Upper lobe of left lung (tissue), 6 donors: ENCODE results near the gene RRM1. TPM values are rescaled to one million over a fixed set of nuclear protein-coding genes. Genes with fewer than 3 reads are reported as not detected.

ENCODE experiments used
- ATAC-seq, 2 donors: fragments of 200-7000 bp; cut with Tn5 transposase; one replicate each; pipeline ENCODE4 v1.9.1; 2022; ENCODE audit warnings: mild to moderate bottlenecking in 2 of 2, moderate library complexity in 2 of 2; ENCODE audit not compliant: low FRiP score in 2 of 2
- DNase-seq, 2 donors: peaks; one replicate each; pipeline ENCODE4 v3.0.0-alpha.2; 2019 to 2020
- H3K27ac ChIP-seq, 4 donors: fragments of 200-600 bp; sonication (generic); one replicate each; pipeline ENCODE4 v1.5.1; 2016 to 2019
- H3K27me3 ChIP-seq, 4 donors: fragments of 200-600 bp; sonication (generic); one replicate each; pipeline ENCODE4 v1.5.1; 2017 to 2019
- H3K36me3 ChIP-seq, 4 donors: fragments of 200-600 bp; sonication (generic); one replicate each; pipeline ENCODE4 v1.5.1; 2016 to 2019
- H3K4me1 ChIP-seq, 4 donors: fragments of 200-600 bp; sonication (generic); one replicate each; pipeline ENCODE4 v1.5.1; 2018 to 2019
- H3K4me3 ChIP-seq, 4 donors: fragments of 200-600 bp; sonication (generic); one replicate each; pipeline ENCODE4 v1.5.1; 2017 to 2019; ENCODE audit warnings: mild to moderate bottlenecking in 2 of 4, moderate library complexity in 1 of 4
- H3K9me3 ChIP-seq, 4 donors: fragments of 200-600 bp; sonication (generic); one replicate each; pipeline ENCODE4 v1.5.1; 2018 to 2019
- EP300 ChIP-seq, 4 donors: sonication (generic); formaldehyde crosslinking; IDR thresholded peaks; one replicate each; pipeline ENCODE4 v1.5.1; 2017; ENCODE audit warnings: antibody characterized with exemption in 4 of 4, control low read depth in 2 of 4
- POLR2A ChIP-seq, 4 donors: fragments of 450-650 bp; IDR thresholded peaks; one replicate each; pipeline ENCODE4 v1.5.1; 2016 to 2017; ENCODE audit warnings: antibody characterized with exemption in 4 of 4, mild to moderate bottlenecking in 2 of 4
- POLR2AphosphoS5 ChIP-seq, 2 donors: sonication (generic); formaldehyde crosslinking; IDR thresholded peaks; one replicate each; pipeline ENCODE4 v1.5.1; 2017; ENCODE audit warnings: antibody characterized with exemption in 2 of 2
- WGBS, 2 donors: methylation state at CpG; one replicate each; pipeline ENCODE4 v1.1.5; 2017 to 2018; 5-methylcytosine and 5-hydroxymethylcytosine counted together
- total RNA-seq, 6 donors: library from RNA; depleted of rRNA in 4 of 6; stranded (reverse); fragments of >200 nt in 4 of 6; gene quantifications; one replicate each; pipeline versions ENCODE4 v1.1.0 to v1.2.1, GENCODE V29; 2016 to 2021
- TF ChIP-seq, protein P1 (sequence below), 6 experiments: fragments of 450-650 bp in 4 of 6; fragments of 200-600 bp in 2 of 6; sonication (generic) in 2 of 6; IDR thresholded peaks; one replicate each; pipeline ENCODE4 v1.5.1; 2016 to 2019; ENCODE audit warnings: antibody characterized with exemption in 6 of 6
- donor health status: DM: no; HTN: no; CAD: no; lungs with moderate emphysema.
- donor health status: DM: no; HTN: yes; CAD: no; lungs with severe emphysema.

The RRM1 gene
- total RNA-seq, 6 donors from 2014 or later: 9.8 to 30.5 (median 25.4) TPM

DNA sequence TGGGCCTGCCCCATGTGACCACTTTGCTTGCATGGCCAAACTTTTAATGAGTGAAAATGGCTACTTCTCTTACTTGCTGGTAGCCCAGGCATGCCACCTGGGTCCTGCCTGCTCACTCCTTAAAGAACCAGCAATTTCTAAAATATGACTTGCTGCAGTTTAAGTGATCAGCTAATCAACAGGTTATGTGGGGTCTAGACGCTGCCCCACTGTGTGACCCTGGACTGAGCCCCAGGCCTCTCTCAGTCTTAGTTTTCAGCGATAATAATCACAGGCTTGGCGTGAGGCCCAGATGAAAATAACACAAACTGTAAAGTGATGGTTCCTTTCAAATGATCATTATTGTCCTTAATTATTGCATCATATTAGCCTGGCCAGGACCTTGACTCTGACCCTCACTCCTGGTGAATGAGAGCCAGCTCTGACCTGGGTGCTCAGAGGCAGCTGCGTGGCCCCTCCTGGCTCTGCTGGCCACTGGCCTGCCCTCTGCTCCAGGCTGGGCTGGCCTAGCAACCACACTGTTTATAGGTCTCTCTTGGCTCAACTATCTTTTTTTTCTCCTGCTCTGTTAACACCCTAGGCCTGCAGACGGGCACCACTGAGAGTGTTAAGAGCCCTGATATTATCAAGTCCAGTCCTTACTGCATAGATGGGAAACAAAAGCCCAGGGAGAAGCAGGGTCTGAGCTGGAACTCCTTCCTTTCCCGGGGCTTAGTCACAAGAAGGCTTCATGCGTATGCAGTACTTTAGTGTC, 89.7 kb downstream of the RRM1 start:
- ATAC-seq: no peak

DNA sequence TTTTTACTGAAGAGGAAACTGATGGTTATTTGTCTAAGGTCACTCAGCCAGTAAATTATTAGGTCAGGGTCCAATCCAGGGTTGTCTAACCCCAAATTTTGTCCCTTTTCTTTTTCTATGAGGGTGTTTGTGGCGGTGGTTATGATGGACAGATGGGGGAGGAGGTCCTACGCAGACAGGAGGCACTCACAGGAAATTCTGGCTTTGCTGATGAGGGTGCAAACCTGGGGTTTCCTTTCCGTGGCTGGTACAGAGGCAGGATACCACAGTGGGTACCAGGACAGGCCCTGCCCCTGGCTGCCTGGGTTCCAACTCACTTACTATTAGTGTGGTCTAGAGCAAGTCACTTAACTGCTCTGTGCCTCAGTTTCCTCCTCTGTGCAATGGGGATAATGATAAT, 91.0 kb downstream of the RRM1 start:
- TF ChIP-seq POLR2AphosphoS5 (IDR thresholded peaks at IDR 0.05) (no peak), POLR2A (IDR thresholded peaks at IDR 0.05) (no peak), EP300 (IDR thresholded peaks at IDR 0.05) (no peak)
- TF ChIP-seq, protein P1, sequence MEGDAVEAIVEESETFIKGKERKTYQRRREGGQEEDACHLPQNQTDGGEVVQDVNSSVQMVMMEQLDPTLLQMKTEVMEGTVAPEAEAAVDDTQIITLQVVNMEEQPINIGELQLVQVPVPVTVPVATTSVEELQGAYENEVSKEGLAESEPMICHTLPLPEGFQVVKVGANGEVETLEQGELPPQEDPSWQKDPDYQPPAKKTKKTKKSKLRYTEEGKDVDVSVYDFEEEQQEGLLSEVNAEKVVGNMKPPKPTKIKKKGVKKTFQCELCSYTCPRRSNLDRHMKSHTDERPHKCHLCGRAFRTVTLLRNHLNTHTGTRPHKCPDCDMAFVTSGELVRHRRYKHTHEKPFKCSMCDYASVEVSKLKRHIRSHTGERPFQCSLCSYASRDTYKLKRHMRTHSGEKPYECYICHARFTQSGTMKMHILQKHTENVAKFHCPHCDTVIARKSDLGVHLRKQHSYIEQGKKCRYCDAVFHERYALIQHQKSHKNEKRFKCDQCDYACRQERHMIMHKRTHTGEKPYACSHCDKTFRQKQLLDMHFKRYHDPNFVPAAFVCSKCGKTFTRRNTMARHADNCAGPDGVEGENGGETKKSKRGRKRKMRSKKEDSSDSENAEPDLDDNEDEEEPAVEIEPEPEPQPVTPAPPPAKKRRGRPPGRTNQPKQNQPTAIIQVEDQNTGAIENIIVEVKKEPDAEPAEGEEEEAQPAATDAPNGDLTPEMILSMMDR (IDR thresholded peaks at IDR 0.05): no peak
- no peaks in the 10 kb centered on the region for H3K27me3 ChIP-seq
- no peaks in the 10 kb centered on the region for H3K9me3 ChIP-seq
- ATAC-seq: no peak
- DNase-seq: no peak
- H3K27ac ChIP-seq: no peak overlapping the region
- H3K4me1 ChIP-seq: peaks cover 4 to 16% (median 9%) of the 10 kb centered on the region in 4 donors
- no peak overlapping the region for H3K4me3 ChIP-seq
- 65 to 67% methylated on average over 3 of the region's 3 CpGs for WGBS, 2 donors
- no peaks in the 10 kb centered on the region for H3K36me3 ChIP-seq

More for the DNA sequence above, 89.7 kb downstream of the RRM1 start:
- Histone ChIP-seq H3K9me3 (no peaks in the 10 kb centered on the region), H3K4me1 (peaks cover 4 to 16% (median 9%) of the 10 kb centered on the region in 4 donors), H3K27me3 (no peaks in the 10 kb centered on the region), H3K36me3 (no peaks in the 10 kb centered on the region), H3K4me3 (no peak overlapping the region), H3K27ac (no peak overlapping the region)
- TF ChIP-seq POLR2AphosphoS5 (IDR thresholded peaks at IDR 0.05) (no peak), EP300 (IDR thresholded peaks at IDR 0.05) (no peak), POLR2A (IDR thresholded peaks at IDR 0.05) (no peak)
- TF ChIP-seq, protein P1 (IDR thresholded peaks at IDR 0.05): no peak
- peak in 1 of 2 donors; percentile 33 for DNase-seq
- 66 to 79% methylated on average over 7 of the region's 7 CpGs for WGBS, 2 donors

DNA sequence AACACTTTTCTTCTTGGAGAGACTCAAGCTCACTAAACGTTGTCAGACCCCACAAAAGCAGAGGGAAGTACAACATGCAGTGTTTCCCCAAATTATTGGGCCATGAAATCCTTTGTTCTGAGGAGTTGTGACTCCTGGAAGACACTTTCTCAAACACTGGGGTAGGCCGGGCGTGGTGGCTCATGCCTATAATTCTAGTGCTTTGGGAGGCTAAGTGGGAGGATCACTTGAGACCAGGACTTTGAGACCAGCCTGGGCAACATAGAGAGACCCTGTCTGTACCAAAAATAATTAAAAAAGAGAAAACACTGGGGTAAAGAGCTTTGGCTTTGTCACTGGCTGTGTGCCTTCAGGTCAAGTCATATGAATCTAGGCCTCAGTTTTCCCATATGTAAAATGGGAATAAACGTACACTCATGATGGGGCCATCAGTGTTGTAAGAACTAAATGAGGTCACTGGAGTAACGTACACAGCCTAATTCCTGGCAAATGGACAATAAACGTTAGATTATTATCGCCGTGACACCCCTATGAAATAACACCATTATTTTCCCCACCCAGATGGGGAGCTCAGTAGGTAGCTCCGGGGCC, 92.0 kb downstream of the RRM1 start:
- H3K27ac ChIP-seq: no peak overlapping the region
- peaks cover 4 to 16% (median 9%) of the 10 kb centered on the region in 4 donors for H3K4me1 ChIP-seq
- TF ChIP-seq POLR2A (IDR thresholded peaks at IDR 0.05) (no peak), EP300 (IDR thresholded peaks at IDR 0.05) (no peak), POLR2AphosphoS5 (IDR thresholded peaks at IDR 0.05) (no peak)
- TF ChIP-seq, protein P1 (IDR thresholded peaks at IDR 0.05): no peak
- 32 to 37% methylated on average over 9 of the region's 9 CpGs for WGBS, 2 donors
- no peak for DNase-seq
- H3K4me3 ChIP-seq: peak overlapping the region in 3 of 4 donors; percentile 61 to 73 (median 73)
- ATAC-seq: no peak
- no peaks in the 10 kb centered on the region for H3K27me3 ChIP-seq
- H3K36me3 ChIP-seq: no peaks in the 10 kb centered on the region
- no peaks in the 10 kb centered on the region for H3K9me3 ChIP-seq

DNA sequence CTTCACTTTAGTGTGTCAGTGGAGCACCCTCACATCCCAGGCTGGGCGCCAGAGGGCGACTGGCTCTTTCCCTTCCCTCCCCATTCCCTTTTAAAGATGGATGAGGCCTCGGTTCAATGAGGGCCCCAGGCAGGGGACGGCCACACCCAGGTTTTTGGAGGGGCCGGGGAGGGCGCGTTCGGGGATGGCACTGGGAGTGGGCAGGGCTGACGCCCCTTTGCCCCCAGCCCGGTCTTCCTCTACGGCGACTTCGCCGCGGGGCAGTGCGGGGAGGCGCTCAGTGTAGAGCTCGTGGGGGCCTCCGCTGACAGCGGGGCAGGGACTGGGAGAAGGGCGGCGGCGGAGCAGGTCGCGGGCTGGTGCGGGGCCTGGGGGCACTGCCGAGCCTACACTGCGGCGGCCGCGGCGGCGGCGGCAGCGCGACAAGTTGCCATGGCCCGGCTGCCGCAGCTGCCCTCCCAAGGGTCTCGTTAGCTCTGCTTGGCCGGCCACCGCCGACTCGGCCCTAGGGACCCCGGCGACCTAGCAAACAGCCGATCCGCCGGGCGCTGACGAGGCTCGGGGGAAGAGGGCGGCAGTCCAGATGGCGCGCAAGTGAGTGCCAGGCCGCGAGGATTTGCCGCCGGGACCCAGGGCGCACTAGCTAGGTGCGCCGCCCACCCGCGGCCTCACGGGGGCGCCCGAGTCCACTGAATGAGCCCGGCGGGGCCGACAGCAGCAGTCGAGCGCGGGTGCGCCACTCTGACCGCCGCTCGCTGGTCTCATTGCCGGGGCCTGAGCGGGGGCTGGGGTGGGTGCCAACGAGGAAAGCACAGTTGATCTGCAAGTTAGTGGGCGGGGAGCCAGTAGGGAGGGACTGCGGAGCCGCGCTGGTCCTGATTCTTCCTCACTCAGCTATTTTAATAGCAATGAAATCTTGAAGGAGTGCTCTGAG, 92.7 kb downstream of the RRM1 start:
- peak overlapping the region in 3 of 4 donors; percentile 26 to 80 (median 55) for H3K27ac ChIP-seq
- peaks cover 4 to 16% (median 9%) of the 10 kb centered on the region in 4 donors for H3K4me1 ChIP-seq
- TF ChIP-seq, protein P1 (IDR thresholded peaks at IDR 0.05): peak; percentile 94 to 99 (median 98)
- TF ChIP-seq POLR2A (IDR thresholded peaks at IDR 0.05): no peak
- ATAC-seq: peak; percentile 85 to 99
- H3K9me3 ChIP-seq: no peaks in the 10 kb centered on the region
- WGBS, 2 donors: 0 to 1% methylated on average over 6 to 38 of the region's 83 CpGs
- H3K27me3 ChIP-seq: no peaks in the 10 kb centered on the region
- peak; percentile 91 to 99 for DNase-seq
- H3K4me3 ChIP-seq: peak overlapping the region; percentile 40 to 73 (median 67)
- no peaks in the 10 kb centered on the region for H3K36me3 ChIP-seq

Other genes starting within 250 kb of the RRM1 start
- 10 to 100 TPM; 39.7 to 81.8 (median 56.5) TPM for gene STIM1, start 239.1 kb upstream of the RRM1 start, total RNA-seq